Heart left ventricle (tissue), 16 donors: Measurements from ENCODE around the gene MRPL37. TPM values are rescaled to one million over a fixed set of nuclear protein-coding genes. Genes with fewer than 3 reads are reported as not detected.
"Not testable (repeated sequence)": the region's sequence is repeated elsewhere in the genome, so short reads cannot be mapped to it uniquely, and the experiment has no call there.

ENCODE experiments used
- ATAC-seq, 4 donors: fragments of 200-7000 bp; cut with Tn5 transposase; one replicate each; pipeline ENCODE4 v1.9.1; 2020 to 2022; ENCODE audit warnings: moderate library complexity in 4 of 4, mild to moderate bottlenecking in 3 of 4, moderate number of reproducible peaks in 1 of 4
- DNase-seq, 5 donors: peaks; one replicate each; pipeline ENCODE4 v3.0.0-alpha.2; 2020
- H3K27ac ChIP-seq, 12 donors: fragments of 200-600 bp; sonication (generic) in 4 of 12; one replicate each; pipeline versions ENCODE4 v1.5.0 to v1.8.0; 2016 to 2022; ENCODE audit warnings: mild to moderate bottlenecking in 2 of 12
- H3K27me3 ChIP-seq, 9 donors: fragments of 200-600 bp; sonication (generic) in 2 of 9; one replicate each; pipeline versions ENCODE4 v1.5.1 to v1.8.0; 2016 to 2022; ENCODE audit warnings: mild to moderate bottlenecking in 3 of 9
- H3K36me3 ChIP-seq, 9 donors: fragments of 200-600 bp; sonication (generic) in 2 of 9; one replicate each; pipeline versions ENCODE4 v1.5.0 to v1.8.0; 2018 to 2022; ENCODE audit warnings: mild to moderate bottlenecking in 2 of 9
- H3K4me1 ChIP-seq, 12 donors: fragments of 200-600 bp; sonication (generic) in 4 of 12; one replicate each; pipeline versions ENCODE4 v1.5.0 to v1.8.0; 2016 to 2022; ENCODE audit warnings: mild to moderate bottlenecking in 3 of 12
- H3K4me3 ChIP-seq, 12 donors: fragments of 200-600 bp; sonication (generic) in 4 of 12; one replicate each; pipeline versions ENCODE4 v1.5.0 to v1.8.0; 2017 to 2022; ENCODE audit warnings: mild to moderate bottlenecking in 9 of 12, moderate library complexity in 4 of 12
- H3K9me3 ChIP-seq, 12 donors: fragments of 200-600 bp; sonication (generic) in 4 of 12; one replicate each; pipeline versions ENCODE4 v1.5.0 to v1.8.0; 2016 to 2022; ENCODE audit warnings: mild to moderate bottlenecking in 1 of 12
- POLR2A ChIP-seq, 2 donors: fragments of 450-650 bp; IDR thresholded peaks; one replicate each; pipeline ENCODE4 v1.6.1; 2017; ENCODE audit warnings: antibody characterized with exemption in 2 of 2, mild to moderate bottlenecking in 2 of 2, moderate library complexity in 2 of 2
- WGBS, 4 donors: extraction: QIAGEN DNeasy Blood & Tissue Kit in 2 of 4; methylation state at CpG; one replicate each; pipeline versions ENCODE4 v1.1.5 to v1.1.7; 2013 to 2018; 5-methylcytosine and 5-hydroxymethylcytosine counted together
- intact Hi-C, 10 donors: fragments of 100-400 bp; cut with DNase I; formaldehyde crosslinking; loops; one replicate each; pipeline versions ENCODE4 v1.11.1 to v1.14.2; 2022
- polyA plus RNA-seq, 2 donors: library from polyadenylated mRNA; stranded (reverse); fragments of 200-250 nt; gene quantifications; one replicate each; pipeline ENCODE4 v1.2.3, GENCODE V29; 2013
- total RNA-seq, 9 donors: library from RNA; depleted of rRNA in 2 of 9; stranded (reverse); fragments of >200 nt in 2 of 9; fragmentation: NEBNext Ultra II Directional in 3 of 9; extraction: Animal tissue kit (Norgen Biotek cat#: 25700) in 3 of 9; gene quantifications; one replicate each; pipeline versions ENCODE4 v1.1.0 to v1.2.4, GENCODE V29; 2016 to 2023
- TF ChIP-seq, protein P1 (sequence below), 12 donors: fragments of 200-600 bp; sonication (generic) in 4 of 12; IDR thresholded peaks; one replicate each; pipeline versions ENCODE4 v1.5.0 to v1.8.0; 2018 to 2022; ENCODE audit warnings: antibody characterized with exemption in 12 of 12, mild to moderate bottlenecking in 5 of 12
- donor health status: ischemic (EF 13 %, LVEDD 7.1; RV severe dilation, severe dysfunction).
- donor health status: healthy with polysubstance abuse.
- donor health status: DM: no; HTN: yes; CAD: no.
- donor health status: DM: no; HTN: no; CAD: no.
- donor health status: ischemic (EF 25% LVEDD 6.9; RV normal size, moderate dysfunction).
- donor health status: ischemic (EF 25% LVEDD 5.7; RV mildly dilated, moderate dysfunction).
- donor health status: healthy.
- donor health status: DM: yes; HTN: yes; CAD: no.
- donor health status: ischemic (EF 35%, LVEDD 5.7; RV mildly dilated, moderate dysfunction).
- donor health status: nonischemic (EF 11% LVEDD 7.7; RV severe dilation, severe dysfunction).
- donor health status: DM: yes; HTN: yes; CAD: no.
- donor health status: PGD.
- donor health status: ischemic (EF 29% LVEDD 5.4; RV normal size, mild dysfunction).
- donor health status: nonischemic (EF 23%, LVEDD 6.1; RV moderate dilation, normal function).

The MRPL37 gene
- total and polyA plus RNA-seq, 11 donors: 46.7 to 122 (median 84.6) TPM

DNA sequence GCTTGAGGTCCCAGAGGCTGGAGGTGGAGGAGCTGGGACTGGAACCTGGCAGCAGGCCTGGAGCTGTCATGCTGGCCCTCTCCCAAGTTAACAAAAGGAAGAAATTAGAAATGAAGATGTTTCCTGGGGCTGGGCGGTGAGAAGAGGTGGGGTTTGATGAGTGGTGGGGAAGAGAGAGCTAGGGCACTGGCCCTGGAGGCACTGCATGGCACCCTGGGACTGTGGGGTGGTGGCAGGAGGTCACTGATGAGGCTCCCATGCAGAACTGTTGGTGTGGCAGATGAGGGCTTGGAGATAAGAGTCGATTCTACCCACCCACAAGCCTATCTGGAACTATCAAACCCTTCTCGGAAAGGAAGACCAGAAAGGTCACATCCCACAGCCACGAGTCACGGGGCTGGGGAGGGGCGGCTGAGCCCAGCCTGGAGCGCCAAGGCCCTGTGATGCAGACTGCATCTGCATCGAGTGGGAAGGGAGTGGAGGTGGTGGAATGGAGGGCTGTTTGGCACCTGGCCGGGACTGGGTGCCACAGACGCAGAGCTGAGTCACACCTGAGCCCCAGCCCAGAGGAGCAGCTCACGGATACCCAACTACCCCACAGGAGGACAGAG lies 29.4 kb downstream of the MRPL37 start:
- H3K27ac ChIP-seq: peak overlapping the region in 1 of 12 donors; percentile 20
- 30 to 55% (median 45%) methylated on average over 9 to 11 of the region's 11 CpGs for WGBS, 4 donors
- no peak for DNase-seq

DNA sequence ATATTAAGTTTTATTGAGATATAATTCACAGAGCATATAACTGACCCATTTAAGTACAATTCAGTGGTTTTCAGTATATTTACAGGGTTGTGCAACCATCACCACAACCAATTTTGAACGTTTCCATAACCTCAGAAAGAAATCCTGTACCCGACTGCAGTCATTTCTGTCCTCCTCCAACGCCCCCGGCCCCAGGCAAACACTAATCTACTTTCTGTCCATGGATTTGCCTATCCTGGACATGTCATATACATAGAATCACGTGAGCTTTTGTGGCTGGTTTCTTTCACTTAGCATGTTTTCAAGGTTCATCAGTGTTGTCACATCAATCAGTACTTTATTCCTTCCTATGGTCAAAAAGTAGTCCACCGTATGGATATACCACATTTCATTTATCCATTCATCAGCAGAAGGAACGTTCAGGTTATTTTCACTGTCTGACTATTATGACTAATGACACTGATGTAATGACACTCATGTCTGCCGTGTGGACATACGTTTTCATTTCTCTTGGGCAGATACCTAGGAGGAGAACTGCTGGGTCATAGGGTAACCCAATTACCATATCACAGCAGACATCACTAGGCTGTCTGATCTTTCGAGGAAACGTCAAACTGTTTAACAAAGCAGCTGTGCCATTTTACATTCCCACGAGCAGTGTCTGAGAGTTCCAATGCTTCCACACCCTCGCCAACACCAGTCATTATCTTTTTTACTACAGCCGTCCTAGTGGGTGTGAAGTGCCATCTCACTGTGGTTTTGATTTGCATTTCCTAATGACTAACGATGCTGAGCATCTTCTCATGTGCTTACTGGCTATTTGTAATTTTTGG lies 30.8 kb downstream of the MRPL37 start:
- 81 to 84% (median 82%) methylated on average over 15 of the region's 15 CpGs for WGBS, 4 donors
- H3K4me3 ChIP-seq: no peak overlapping the region
- H3K27me3 ChIP-seq: no peaks in the 10 kb centered on the region
- no peak for ATAC-seq
- no peak for TF ChIP-seq POLR2A (IDR thresholded peaks at IDR 0.05)
- TF ChIP-seq, protein P1, sequence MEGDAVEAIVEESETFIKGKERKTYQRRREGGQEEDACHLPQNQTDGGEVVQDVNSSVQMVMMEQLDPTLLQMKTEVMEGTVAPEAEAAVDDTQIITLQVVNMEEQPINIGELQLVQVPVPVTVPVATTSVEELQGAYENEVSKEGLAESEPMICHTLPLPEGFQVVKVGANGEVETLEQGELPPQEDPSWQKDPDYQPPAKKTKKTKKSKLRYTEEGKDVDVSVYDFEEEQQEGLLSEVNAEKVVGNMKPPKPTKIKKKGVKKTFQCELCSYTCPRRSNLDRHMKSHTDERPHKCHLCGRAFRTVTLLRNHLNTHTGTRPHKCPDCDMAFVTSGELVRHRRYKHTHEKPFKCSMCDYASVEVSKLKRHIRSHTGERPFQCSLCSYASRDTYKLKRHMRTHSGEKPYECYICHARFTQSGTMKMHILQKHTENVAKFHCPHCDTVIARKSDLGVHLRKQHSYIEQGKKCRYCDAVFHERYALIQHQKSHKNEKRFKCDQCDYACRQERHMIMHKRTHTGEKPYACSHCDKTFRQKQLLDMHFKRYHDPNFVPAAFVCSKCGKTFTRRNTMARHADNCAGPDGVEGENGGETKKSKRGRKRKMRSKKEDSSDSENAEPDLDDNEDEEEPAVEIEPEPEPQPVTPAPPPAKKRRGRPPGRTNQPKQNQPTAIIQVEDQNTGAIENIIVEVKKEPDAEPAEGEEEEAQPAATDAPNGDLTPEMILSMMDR (IDR thresholded peaks at IDR 0.05): no peak
- H3K36me3 ChIP-seq: peaks cover 0 to 24% (median 14%) of the 10 kb centered on the region in 9 donors
- intact Hi-C loops: no loop called here
- peaks cover 0 to 14% (median 4%) of the 10 kb centered on the region in 12 donors for H3K4me1 ChIP-seq
- no peak overlapping the region for H3K27ac ChIP-seq
- no peaks in the 10 kb centered on the region for H3K9me3 ChIP-seq
- DNase-seq: no peak

More for the DNA sequence above, 29.4 kb downstream of the MRPL37 start:
- no peaks in the 10 kb centered on the region for H3K9me3 ChIP-seq
- peak in 3 of 4 donors; percentile 57 to 64 (median 58) for ATAC-seq
- no peak for TF ChIP-seq POLR2A (IDR thresholded peaks at IDR 0.05)
- TF ChIP-seq, protein P1 (IDR thresholded peaks at IDR 0.05): no peak
- peaks cover 0 to 14% (median 4%) of the 10 kb centered on the region in 12 donors for H3K4me1 ChIP-seq
- intact Hi-C loops: loop anchor here in 1 of 10 donors (10.0 kb wide), 1 partner anchor 175 kb away; the partner anchor contains the start of gene SSBP3
- H3K27me3 ChIP-seq: no peaks in the 10 kb centered on the region
- no peak overlapping the region for H3K4me3 ChIP-seq
- peaks cover 0 to 28% (median 13%) of the 10 kb centered on the region in 9 donors for H3K36me3 ChIP-seq

DNA sequence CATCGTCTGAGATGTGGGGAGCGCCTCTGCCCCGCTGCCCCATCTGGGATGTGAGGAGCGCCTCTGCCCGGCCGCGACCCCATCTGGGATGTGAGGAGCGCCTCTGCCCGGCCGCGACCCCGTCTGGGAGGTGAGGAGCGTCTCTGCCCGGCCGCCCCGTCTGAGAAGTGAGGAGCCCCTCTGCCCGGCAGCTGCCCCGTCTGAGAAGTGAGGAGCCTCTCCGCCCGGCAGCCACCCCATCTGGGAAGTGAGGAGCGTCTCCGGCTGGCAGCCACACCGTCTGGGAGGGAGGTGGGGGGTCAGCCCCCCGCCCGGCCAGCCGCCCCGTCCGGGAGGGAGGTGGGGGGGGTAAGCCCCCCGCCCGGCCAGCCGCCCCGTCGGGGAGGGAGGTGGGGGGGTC lies 33.2 kb downstream of the MRPL37 start:
- Histone ChIP-seq H3K36me3 (peaks cover 0 to 37% (median 28%) of the 10 kb centered on the region in 9 donors), H3K4me1 (peaks cover 0 to 12% (median 4%) of the 10 kb centered on the region in 12 donors)
- ATAC-seq, H3K27me3 ChIP-seq, H3K27ac ChIP-seq, intact Hi-C loops, H3K4me3 ChIP-seq, H3K9me3 ChIP-seq, DNase-seq: not testable (repeated sequence)
- 98 to 100% (median 98%) methylated on average over 9 to 33 of the region's 33 CpGs; no CpG with 5 or more reads in 1 of the 4 donors for WGBS, 4 donors

DNA sequence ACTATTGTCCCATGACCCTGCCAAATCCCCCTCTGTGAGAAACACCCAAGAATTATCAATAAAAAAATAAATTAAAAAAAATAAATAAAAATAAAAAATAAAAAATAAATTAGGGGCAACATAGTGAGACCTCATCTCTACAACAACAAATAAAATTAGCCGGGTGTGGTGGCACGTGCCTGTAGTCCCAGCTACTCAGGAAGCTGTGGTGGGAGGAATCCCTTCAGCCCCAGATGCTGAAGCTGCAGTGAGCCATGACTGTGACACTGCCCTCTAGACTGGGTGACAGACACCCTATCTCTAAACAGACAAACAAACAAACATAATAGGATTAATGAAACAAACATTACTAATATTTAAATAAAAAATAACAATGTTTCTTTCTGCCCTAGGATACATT lies 34.3 kb downstream of the MRPL37 start:
- Histone ChIP-seq H3K36me3 (peaks cover 0 to 46% (median 28%) of the 10 kb centered on the region in 9 donors), H3K27ac (no peak overlapping the region), H3K9me3 (no peaks in the 10 kb centered on the region), H3K4me1 (peaks cover 0 to 6% (median 2%) of the 10 kb centered on the region in 12 donors), H3K4me3 (no peak overlapping the region), H3K27me3 (no peaks in the 10 kb centered on the region)
- ATAC-seq (no peak), DNase-seq (no peak)
- intact Hi-C loops: no loop called here
- 78 to 85% (median 82%) methylated on average over 2 of the region's 2 CpGs for WGBS, 4 donors
- TF ChIP-seq, protein P1 (IDR thresholded peaks at IDR 0.05): no peak
- TF ChIP-seq POLR2A (IDR thresholded peaks at IDR 0.05): no peak
